Adipose tissue (tissue), 3 donors: ENCODE results near the gene NHLRC4. TPM values are rescaled to one million over a fixed set of nuclear protein-coding genes. Genes with fewer than 3 reads are reported as not detected.

Experiments
- H3K27ac ChIP-seq: one replicate; pipeline ENCODE4 v1.5.1; 2013; ENCODE audit warnings: low read depth, low read length
- WGBS, 3 donors: extraction: QIAGEN DNeasy Blood & Tissue Kit; methylation state at CpG; one replicate each; pipeline ENCODE4 v1.1.7; 2013; 5-methylcytosine and 5-hydroxymethylcytosine counted together
- polyA plus RNA-seq, 3 donors: library from polyadenylated mRNA; stranded (reverse); fragments of 200-250 nt; gene quantifications; one replicate each; pipeline ENCODE4 v1.2.3, GENCODE V29; 2013
- donor health status: healthy with polysubstance abuse.
- donor health status: Bipolar disorder and iron deficiency.
- donor health status: healthy.

Gene NHLRC4
- polyA plus RNA-seq, 3 donors, result 0.22 to 1.3 (median 0.61) TPM

DNA sequence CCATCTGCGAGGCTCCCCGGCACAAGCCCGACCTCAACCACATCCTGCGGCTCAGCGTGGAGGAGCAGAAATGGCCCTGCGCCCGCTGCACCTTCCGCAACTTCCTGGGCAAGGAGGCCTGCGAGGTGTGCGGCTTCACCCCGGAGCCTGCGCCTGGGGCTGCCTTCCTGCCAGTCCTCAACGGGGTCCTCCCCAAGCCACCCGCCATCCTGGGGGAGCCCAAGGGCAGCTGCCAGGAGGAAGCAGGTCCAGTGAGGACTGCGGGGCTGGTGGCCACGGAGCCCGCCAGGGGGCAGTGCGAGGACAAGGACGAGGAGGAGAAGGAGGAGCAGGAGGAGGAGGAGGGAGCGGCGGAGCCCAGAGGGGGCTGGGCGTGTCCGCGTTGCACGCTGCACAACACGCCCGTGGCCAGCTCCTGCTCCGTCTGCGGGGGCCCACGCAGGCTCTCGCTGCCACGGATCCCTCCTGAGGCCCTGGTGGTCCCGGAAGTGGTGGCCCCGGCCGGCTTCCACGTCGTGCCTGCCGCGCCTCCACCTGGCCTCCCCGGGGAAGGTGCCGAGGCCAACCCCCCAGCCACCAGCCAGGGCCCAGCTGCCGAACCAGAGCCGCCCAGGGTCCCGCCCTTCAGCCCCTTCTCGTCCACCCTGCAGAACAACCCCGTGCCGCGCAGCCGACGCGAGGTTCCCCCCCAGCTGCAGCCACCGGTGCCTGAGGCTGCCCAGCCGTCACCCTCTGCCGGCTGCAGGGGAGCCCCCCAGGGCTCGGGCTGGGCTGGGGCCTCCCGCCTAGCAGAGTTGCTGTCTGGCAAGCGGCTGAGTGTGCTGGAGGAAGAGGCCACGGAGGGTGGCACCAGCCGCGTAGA lies 19.7 kb upstream of the NHLRC4 start:
- WGBS, 3 donors, result 62 to 68% (median 65%) methylated on average over 42 to 60 of the region's 60 CpGs
- no peak overlapping the region for H3K27ac ChIP-seq

DNA sequence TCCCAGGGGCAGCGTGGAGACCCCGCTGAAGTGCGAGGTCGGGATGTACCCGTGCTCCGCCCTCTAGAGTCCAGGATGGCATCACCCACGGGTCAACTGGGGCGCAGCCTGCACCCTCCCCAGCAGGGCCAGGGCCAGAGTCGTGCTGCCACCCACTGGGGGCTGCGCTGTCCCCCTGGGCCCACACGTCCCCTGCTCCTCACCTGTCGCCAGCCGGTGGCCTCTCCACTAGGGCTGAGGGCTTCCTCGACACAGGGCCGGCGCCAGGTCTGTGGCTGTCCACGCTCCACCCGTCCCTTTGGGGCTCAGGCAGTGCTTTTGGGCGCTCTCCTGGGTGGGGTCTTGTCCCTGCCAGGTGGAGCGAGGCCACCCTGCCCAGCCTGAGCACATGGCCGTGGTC lies 18.2 kb upstream of the NHLRC4 start:
- 91 to 97% (median 95%) methylated on average over 20 to 21 of the region's 21 CpGs for WGBS, 3 donors
- no peak overlapping the region for H3K27ac ChIP-seq

DNA sequence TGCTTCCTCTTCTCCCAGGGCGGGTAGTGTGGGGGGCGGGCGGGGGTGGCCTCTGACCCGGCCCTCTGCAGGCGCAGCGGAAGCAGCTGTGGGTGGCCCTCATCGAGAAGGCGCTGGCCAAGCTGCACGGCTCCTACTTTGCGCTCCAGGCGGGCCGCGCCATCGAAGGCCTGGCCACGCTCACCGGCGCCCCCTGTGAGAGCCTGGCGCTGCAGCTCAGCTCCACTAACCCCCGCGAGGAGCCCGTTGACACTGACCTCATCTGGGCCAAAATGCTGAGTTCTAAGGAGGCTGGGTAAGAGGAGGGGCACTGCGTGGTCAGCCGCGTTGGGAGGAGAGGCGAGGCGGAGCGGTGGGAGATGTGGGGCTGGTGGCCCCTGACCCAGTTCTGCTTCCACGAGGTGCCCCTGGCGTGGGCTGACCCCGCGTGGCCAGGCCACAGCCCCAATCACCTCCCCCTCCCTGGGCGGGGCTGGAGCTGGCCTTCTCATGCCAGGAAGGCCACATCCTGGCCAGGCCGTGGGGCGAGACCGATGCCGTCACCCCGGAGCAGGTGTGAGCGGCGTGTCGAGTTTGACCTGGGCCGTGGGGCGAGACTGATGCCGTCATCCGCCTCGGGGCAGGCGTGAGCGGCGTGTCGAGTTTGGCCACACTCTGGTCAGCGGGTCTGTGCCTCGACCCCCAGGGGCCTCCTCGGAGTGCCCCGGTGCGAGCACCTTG lies 17.1 kb upstream of the NHLRC4 start:
- H3K27ac ChIP-seq, result no peak overlapping the region
- WGBS, 3 donors, result 93 to 96% (median 96%) methylated on average over 53 to 54 of the region's 54 CpGs

DNA sequence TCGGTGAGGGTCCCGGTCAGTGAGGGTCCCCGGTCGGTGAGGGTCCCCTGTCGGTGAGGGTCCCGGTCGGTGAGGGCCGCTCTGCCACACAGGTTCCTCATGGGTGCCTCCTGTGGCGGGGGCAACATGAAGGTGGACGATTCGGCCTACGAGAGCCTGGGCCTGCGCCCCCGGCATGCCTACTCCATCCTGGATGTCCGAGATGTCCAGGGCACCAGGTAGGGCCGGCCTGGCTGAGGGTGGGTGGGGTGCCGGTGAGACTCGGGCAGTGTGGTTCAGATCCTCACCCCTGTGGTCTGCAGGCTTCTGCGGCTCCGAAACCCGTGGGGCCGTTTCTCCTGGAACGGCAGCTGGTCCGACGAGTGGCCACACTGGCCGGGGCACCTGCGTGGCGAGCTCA lies 15.6 kb upstream of the NHLRC4 start:
- H3K27ac ChIP-seq, result no peak overlapping the region
- WGBS, 3 donors, result 96 to 98% (median 96%) methylated on average over 28 of the region's 28 CpGs

DNA sequence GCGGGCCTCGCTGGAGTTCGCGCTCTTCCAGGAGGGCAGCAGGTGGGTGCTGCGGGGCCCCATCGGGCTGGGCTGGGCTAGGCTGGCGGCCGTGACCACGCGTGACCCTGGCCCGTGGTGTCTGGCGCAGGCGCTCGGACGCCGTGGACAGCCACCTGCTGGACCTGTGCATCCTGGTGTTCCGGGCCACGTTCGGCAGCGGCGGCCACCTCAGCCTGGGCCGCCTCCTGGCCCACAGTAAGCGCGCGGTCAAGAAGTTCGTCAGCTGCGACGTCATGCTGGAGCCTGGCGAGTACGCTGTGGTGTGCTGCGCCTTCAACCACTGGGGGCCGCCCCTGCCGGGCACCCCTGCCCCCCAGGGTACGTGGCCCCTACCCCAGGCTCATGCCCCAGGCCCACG lies 14.6 kb upstream of the NHLRC4 start:
- WGBS, 3 donors, result 96 to 97% (median 97%) methylated on average over 30 to 35 of the region's 35 CpGs
- no peak overlapping the region for H3K27ac ChIP-seq

DNA sequence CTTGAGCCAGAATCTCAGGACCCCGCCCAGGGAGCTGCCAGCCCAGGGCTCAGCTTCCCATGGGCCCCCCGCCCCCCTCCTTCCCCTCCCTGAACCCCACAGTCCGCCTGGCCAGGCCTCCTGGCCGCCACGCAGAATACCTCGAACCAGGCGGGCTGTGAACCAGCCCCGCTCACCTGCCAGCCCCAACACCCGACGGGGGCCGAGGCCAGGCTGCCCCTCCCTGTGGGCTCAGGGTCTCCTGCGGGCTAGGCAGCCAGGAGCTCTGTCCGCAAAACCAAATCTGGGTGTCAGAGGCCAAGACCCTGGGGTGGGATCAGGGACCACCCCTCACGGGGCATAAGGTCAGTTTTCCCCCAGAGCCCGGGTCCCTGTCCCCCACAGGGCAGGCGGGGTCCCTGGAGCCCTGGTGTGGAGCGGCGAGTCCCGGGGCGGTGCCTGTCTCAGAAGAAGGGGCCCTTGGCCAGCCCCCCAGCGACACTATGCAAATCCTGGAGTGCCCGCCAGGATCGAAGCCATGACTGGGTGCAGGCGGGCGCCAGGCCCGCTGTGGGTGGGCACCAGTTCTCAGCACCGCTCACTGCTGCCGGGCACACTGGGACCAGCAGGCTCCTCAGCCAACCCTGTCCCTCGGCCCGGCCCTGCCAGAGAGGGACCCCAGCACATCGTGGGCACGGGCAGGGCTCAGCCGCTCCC lies 13.1 kb upstream of the NHLRC4 start:
- 94 to 96% (median 94%) methylated on average over 27 to 33 of the region's 33 CpGs for WGBS, 3 donors
- no peak overlapping the region for H3K27ac ChIP-seq

DNA sequence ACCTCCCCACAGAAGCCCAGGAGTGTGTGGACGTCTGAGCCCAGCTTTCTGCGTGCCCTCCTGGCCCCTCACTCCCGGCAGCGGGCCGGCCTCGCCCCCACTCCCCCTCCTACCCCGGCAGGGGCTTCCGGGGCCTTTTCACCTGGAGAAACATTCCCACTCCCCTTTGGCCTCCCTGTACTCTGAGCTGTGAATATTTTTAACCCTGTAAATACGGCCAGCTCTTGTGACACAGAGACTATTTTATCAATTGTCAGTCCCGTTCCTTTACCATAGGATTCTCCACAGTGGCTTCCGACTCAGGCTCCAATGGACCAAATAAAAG lies 12.5 kb upstream of the NHLRC4 start:
- H3K27ac ChIP-seq, result no peak overlapping the region
- 85 to 89% (median 86%) methylated on average over 11 of the region's 11 CpGs for WGBS, 3 donors

DNA sequence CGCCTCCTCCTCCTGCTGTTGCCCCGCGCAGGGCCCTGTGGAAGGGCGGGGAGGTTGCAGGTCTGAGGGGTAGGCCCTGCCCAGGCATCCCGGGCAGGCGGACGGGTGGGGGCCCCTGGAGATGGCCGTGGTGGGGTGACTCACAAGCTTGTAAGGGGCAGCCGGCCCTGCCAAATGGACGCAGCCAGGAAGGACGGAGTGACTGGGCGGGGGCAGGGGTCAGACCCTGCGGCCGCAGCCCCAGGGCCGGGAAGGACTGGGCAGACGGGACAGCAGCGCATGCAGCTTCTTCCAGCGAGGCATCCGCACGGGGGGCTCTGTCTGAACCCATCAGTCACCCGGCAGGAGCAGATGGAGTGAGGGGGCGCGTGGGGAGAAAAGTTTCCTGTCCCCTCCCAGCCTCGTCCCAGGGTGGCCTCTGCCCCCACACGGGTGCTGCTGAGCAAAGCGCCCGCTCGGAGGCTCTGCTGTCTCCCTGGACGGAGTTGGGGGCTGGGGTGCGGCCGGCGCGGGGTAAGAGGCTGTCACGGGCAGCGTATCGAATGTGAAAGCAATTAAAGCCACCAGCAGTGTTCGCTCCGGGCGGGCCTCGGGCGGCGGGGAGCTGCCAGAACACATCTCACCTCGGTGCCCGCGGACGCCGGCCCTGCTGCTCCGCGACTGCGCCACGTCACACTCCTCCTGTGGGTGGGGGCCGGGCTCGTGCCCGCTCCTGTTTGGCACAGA lies 12.0 kb upstream of the NHLRC4 start:
- WGBS, 3 donors, result 77 to 85% (median 83%) methylated on average over 49 to 54 of the region's 54 CpGs
- H3K27ac ChIP-seq, result no peak overlapping the region

DNA sequence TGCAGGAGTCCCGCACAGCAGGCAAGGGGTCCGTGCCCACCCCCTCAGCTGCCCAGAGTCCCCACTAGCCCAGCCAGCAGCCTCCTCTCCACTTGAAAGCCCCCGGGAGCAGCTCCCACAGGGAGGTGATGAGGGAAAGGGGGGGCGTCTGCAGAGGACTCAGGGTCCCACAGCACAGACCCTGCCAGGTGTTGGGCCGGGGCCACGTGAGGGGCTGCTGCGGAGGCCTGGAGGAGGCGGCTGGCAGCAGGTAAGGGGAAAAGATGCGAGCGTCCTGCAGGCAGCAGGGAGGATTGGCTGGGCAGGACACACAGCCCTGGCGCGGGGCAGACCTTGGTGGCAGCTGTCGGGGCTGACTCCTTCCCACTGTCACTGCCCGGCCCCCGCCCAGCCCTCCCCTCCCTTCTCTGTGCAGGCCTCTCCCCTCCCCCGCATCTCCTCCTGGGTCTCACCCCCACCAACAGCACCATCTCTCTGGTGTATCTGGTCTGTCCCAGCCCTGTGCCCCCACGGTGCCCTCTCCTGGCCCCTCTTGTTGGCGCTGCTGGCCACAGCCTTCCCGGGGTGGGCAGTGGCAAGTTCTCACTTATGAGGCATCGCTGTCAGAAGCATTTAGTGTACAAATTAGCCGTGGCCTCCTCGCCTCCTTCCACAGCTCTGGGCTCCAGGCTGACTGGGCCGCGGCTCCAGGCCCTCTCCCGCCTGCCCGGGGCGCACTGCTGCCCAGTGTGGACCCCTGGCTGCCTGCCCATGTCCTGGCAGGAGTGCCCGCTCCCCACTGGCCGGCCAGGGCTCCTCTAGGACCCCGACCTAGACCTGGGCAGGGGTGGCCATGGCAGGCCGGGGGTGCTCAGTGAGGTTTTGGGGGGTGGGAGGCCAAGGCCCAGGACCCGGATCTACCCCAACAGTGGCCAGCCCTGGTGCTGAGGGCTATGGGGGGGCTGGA lies 11.0 kb upstream of the NHLRC4 start:
- WGBS, 3 donors, result 68 to 82% (median 79%) methylated on average over 28 to 32 of the region's 32 CpGs
- no peak overlapping the region for H3K27ac ChIP-seq

DNA sequence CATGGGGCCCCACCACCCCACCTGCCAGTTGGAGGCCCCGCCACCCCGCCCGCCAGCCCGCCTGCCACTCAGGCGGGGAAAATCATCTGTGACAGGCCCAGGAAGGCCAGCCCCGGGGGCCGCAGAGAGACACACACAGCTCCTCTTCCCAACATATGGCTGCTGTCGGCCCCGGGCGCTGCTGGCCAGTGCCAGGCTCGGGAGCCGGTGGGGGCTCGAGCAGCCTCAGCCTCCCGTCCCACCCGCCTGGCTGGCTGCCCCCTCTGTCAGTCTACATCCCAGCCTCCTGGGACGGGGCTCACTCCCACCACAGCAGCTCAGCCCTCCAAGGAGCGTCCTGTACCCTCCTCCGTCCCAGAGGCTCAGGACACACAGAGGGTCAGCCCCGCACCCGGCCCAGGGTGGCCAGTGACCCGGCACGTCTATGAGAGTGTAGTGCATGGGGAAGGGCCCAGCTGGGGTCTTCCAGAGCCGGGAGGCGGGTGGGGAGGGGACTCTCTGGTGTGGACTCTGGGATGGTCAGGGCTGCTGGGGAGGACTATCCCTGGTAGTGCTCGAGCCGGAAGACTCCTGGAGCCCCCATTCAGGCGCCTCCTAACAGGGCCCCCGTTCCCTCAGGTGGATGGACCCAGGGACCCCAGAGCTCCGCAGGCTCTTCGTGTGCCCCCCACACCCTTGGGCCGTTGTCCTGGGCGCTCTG lies 10.2 kb upstream of the NHLRC4 start:
- 88 to 91% (median 89%) methylated on average over 25 to 32 of the region's 32 CpGs for WGBS, 3 donors
- no peak overlapping the region for H3K27ac ChIP-seq

DNA sequence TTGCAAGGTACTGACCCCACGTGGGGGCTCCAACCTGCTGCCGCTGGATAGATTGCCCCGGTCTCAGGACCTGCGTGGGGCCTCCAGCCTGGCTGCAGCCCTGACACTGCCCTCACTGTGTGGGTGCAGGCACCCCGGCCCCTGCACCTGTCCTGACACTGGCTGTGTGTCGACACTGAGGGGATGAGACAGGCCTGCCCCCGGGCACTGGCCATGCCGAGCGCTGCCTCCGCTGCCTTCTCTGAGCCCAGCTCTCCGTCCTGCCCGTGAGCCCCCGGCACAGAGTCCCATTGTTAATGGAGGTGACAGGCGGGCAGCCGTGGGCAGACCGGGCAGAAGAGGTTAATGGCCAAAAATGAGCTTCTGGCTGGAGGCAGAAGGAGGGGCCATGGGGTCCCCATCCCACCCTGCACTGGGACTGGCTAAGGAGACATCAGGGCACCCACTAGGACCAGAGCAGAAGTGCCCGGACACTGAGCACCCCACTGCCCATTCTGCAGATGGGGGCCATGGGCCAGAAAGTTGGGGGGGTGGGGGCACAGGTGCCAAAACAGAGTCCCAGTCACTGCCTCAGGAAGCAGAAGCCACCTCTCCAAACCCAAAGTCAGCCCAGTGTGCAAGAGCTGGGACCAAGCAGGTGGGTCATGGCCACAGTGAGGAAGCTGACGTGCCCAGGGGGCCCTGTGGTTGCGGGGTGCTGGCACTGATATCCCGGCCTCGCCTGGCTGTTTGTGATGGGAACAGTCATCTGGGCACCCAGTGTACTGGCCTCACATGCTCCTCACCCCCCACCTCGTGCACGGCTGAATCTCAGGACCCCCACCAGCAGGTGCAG lies 9.1 kb upstream of the NHLRC4 start:
- H3K27ac ChIP-seq, result no peak overlapping the region
- 75 to 86% (median 77%) methylated on average over 23 of the region's 23 CpGs for WGBS, 3 donors

DNA sequence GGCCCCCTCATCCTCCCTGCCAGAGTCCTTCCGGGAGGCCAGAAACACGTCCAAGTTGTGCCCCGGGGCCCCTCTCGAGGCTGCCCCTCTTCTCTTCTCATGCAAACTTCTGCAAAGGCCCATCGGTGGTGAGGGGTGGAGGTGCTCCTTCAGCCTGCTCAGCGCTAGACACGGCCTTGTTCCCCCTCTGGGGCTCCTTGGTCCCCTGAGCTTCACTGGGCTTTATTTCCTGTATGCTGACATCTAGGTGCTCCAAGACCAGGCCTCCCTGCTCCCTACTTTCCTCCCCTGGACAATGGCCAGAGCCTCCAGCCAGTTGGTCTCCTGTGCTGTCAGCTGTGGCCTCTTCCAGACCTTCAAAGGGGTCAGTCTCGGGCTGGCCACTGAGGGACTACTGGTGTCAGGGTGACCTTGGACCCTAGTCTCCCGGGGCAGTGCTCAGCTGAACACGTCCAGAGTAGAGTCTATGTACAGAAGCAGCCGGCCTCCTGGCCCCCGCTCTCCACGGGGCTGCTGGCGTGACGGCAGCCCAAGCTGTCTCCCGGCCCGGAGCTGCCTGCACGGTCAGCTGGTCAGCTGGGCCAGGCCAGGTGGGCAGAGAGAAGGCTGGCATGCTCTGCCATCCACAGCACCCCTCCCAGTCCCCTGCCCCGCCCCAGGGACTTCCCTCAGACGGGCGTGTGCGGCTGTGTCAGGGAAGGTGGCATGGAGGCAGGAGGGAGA lies 8.3 kb upstream of the NHLRC4 start:
- H3K27ac ChIP-seq, result no peak overlapping the region
- WGBS, 3 donors, result 52 to 63% (median 59%) methylated on average over 21 to 22 of the region's 22 CpGs

DNA sequence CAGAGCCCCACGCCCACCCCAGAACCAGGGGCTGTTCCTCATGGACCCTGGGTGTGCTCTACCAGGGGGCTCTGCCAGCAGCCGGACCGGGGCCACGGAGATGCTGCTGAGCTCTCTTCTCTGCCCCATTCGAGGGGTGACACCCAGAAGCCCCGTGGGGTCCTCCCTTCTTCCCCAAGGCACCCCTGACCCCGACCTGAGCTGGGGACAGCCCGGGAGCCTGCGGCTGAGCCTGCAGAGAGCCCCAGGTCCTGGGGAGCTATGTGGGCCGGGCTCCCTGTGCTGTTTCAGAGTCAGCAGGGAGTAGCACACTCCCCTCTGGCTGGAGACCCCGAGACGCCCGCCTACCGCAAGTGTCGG lies 7.8 kb upstream of the NHLRC4 start:
- WGBS, 3 donors, result 70 to 77% (median 74%) methylated on average over 14 to 15 of the region's 15 CpGs
- no peak overlapping the region for H3K27ac ChIP-seq

DNA sequence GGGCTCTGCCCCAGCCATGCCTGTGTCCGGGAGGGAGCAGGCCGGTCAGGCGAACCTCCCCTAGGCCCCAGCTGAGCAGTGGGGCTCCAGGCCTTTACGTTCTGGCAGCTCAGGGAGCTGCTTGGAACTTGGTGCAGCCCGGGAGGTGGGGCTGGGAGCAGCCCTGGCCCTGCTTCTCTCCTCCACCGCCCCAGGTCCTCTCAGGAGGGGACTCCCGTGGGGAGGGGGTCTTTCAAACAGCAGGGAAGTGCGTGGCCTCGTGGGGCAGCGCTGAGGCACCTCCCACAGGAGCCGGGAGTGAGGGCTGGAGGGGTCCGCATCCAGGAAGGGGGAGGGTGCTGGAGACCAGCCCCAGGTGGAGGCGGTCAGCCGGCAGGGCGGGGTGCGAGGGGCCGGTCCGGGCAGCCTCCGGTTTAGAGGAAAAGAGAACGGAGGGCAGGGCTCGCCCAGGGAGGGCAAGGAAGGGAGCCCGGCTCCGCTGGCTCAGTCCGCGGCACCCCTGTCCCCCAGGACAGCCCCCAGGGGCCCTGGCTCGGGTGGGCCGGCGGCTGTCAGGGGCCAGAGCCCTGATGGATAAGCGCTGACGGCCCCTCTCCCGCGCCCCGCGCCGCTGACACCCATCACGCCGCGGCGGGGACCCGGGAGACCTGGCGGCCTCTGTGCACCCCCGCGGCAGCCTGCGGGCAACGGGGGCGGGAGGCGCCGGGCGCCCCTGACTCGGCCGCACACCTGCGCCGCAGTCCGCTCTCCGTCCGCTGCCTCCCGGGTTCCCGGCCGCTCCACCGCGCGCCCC lies 7.2 kb upstream of the NHLRC4 start:
- 9 to 24% (median 10%) methylated on average over 37 to 62 of the region's 62 CpGs for WGBS, 3 donors
- no peak overlapping the region for H3K27ac ChIP-seq

DNA sequence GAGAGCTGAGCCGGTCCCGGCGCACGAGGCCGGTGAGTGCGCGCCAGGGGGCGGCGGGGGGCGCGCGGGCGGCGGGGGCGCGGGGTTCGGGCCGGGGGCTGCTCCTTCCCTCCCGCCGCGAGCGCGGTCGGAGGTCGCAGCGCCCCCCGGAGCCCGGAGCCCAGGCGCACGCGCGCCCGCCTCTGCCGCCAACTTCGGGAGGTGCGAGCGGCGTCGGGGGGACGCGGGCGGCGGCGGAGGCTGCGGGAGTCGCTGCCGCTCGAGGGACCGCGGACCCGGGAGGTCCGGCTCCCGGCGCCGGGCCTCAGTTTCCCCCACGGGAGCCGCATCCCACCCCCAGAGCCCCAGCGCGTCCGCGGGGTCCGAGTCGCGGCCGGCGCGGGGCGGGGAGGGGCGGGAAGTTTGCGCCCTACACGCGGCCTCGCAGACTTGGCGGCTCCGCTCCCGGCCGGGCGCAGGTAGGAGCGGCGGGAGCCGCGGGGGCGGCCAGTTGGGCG lies 6.6 kb upstream of the NHLRC4 start, which contains the start of gene PRR35:
PRR35 (plus strand) TSS at position 191 of the 497 bp plus-strand sequence. CDS start 2,901 bp downstream, outside the sequence.
- H3K27ac ChIP-seq, result no peak within 1 kb of the TSS
- WGBS, 3 donors, result 0 to 3% (median 2%) methylated on average over 25 to 84 of the region's 84 CpGs
